AG09319 (cell line): ENCODE results near the gene RAB3IL1.

Experiments used
- DNase-seq: peaks from one replicate; pipeline ENCODE4 v3.0.0-alpha.2; 2010; ENCODE audit warnings: low read depth; ENCODE audit errors: extremely low read depth
- TF ChIP-seq, protein P1 (sequence below): IDR thresholded peaks from 2 replicates; pipeline ENCODE4 v1.5.1; 2011; ENCODE audit warnings: low read depth, mild to moderate bottlenecking, inconsistent platforms, low read length, moderate library complexity

RAB3IL1 gene

DNA sequence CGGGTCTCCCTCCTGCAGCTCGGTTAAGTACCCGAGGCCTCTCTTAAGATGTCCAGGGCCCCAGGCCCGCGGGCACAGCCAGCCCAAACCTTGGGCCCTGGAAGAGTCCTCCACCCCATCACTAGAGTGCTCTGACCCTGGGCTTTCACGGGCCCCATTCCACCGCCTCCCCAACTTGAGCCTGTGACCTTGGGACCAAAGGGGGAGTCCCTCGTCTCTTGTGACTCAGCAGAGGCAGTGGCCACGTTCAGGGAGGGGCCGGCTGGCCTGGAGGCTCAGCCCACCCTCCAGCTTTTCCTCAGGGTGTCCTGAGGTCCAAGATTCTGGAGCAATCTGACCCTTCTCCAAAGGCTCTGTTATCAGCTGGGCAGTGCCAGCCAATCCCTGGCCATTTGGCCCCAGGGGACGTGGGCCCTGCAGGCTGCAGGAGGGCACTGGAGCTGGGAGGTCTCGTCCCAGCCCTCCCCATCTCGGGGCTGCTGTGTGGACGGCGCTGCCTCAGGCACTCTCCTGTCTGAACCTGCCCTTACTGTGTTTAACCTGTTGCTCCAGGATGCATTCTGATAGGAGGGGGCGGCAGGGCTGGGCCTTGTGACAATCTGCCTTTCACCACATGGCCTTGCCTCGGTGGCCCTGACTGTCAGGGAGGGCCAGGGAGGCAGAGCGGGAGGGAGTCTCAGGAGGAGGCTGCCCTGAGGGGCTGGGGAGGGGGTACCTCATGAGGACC is 51.0 kb downstream of the RAB3IL1 start:
- DNase-seq = no peak
- TF ChIP-seq, protein P1, sequence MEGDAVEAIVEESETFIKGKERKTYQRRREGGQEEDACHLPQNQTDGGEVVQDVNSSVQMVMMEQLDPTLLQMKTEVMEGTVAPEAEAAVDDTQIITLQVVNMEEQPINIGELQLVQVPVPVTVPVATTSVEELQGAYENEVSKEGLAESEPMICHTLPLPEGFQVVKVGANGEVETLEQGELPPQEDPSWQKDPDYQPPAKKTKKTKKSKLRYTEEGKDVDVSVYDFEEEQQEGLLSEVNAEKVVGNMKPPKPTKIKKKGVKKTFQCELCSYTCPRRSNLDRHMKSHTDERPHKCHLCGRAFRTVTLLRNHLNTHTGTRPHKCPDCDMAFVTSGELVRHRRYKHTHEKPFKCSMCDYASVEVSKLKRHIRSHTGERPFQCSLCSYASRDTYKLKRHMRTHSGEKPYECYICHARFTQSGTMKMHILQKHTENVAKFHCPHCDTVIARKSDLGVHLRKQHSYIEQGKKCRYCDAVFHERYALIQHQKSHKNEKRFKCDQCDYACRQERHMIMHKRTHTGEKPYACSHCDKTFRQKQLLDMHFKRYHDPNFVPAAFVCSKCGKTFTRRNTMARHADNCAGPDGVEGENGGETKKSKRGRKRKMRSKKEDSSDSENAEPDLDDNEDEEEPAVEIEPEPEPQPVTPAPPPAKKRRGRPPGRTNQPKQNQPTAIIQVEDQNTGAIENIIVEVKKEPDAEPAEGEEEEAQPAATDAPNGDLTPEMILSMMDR = no peak

DNA sequence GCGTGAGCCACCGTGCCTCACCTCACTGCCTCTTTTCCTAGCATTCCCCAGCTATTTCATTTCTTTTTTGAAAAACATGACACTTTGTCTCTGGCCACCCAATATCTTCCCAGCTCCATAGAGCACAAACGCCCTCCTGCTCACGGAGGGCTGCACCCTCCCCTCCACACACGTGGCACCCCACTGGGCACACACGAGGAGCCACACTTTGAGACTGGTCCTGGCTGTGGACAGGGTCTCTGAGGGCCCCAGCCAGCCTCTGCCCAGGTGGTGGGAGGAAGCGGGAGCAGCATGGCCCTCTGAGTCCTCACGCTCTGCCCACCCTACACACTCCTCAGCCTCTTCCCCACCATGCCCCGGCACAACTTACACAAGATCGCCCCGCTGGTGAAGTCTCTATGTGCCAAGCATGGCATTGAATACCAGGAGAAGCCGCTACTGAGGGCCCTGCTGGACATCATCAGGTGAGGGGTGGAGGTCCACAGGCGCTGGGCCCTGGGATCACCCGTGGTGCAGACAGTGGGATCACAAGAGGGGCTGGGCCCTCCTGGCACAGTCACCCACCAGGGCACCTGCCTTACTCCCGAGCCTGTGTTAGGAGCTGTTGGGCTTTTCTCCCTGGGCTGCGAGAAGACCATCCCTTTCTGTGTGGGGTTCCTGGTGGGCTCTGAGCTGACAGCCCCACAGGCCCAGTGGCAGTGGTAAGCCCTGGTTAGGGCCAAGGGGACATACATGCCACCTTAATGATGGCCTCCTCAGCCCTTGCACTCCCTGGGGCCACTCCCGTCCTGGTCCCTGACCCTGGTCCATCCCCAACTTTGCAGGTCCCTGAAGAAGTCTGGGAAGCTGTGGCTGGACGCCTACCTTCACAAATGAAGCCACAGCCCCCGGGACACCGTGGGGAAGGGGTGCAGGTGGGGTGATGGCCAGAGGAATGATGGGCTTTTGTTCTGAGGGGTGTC is 52.3 kb downstream of the RAB3IL1 start:
- no peak for DNase-seq
- TF ChIP-seq, protein P1 = no peak

DNA sequence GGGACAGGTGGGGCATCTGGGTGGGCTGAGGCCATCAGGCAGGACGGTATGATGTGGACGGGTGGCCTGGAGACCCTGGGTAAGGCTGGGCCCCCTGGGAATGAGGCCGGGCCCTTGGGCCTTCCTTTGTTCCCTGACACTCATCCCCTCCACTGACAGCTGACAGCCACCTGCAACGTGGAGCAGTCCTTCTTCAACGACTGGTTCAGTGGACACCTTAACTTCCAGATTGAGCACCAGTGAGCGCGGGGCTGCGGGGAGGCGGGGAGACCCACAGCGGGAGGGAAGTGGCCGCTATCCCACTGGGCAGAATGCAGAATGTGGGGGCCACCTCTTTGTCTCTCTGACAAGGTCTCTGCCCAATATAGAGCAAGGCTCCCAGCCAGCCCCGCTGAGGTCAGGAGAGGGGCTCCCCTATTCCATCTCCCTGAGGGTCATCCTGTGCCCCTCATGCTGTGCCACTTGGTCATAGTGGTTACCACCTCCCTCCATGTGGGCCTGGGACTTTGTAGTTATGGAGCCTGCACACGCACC is 53.8 kb downstream of the RAB3IL1 start:
- TF ChIP-seq, protein P1 = no peak
- DNase-seq = no peak

DNA sequence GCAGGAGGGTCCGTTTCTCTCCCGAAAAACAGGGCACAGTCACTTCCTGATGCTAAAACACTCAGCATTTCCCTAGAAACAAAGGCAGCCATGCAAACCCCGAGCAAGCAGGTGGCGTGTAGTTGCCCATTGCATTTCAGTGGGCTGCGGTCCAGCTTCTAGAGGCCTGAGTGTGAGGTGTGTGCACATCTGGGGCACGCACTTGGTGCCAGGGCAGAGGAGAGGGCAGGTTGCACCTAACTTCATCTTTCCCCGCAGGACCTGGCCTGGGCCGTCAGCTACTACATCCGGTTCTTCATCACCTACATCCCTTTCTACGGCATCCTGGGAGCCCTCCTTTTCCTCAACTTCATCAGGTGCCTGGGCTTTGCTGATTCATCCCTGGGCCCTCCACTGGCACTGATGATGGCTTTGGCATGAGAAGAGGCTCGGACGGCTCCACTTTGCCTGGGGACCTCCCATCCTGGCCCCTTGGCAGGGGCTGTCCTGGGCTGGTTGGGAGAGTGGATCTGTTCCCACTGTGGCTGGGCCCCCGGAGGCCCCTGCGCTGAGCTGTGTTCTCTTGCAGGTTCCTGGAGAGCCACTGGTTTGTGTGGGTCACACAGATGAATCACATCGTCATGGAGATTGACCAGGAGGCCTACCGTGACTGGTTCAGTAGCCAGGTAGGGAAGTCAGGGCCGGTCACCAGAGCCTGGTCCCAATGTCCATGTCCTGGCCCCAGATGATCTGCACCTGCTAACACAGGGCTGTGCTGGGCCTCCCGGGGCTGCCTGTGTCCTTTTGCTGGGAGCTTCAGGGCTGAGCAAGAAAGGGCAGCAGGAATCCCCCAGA is 54.4 kb downstream of the RAB3IL1 start:
- DNase-seq = no peak
- TF ChIP-seq, protein P1 = no peak

DNA sequence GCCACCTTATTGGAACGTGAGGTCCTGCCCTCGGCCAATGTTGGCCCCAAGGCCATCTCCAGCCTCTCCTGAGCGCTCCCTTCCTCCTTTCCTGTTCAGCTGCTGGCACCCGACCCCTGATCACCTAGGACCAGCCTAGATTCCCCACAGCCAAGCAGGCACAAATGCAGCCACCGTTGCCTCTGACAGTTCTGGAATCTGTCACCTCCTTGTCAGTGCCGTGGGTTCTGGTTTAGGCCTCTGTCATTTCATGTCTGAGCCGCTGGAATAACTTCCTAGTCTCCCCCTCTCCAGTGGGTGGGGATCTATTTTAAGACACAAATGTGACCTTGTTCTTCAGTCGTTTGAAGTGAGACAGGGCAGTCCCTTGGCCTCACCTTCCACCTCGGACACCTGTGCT is 55.7 kb downstream of the RAB3IL1 start:
- DNase-seq = no peak
- TF ChIP-seq, protein P1 = no peak

DNA sequence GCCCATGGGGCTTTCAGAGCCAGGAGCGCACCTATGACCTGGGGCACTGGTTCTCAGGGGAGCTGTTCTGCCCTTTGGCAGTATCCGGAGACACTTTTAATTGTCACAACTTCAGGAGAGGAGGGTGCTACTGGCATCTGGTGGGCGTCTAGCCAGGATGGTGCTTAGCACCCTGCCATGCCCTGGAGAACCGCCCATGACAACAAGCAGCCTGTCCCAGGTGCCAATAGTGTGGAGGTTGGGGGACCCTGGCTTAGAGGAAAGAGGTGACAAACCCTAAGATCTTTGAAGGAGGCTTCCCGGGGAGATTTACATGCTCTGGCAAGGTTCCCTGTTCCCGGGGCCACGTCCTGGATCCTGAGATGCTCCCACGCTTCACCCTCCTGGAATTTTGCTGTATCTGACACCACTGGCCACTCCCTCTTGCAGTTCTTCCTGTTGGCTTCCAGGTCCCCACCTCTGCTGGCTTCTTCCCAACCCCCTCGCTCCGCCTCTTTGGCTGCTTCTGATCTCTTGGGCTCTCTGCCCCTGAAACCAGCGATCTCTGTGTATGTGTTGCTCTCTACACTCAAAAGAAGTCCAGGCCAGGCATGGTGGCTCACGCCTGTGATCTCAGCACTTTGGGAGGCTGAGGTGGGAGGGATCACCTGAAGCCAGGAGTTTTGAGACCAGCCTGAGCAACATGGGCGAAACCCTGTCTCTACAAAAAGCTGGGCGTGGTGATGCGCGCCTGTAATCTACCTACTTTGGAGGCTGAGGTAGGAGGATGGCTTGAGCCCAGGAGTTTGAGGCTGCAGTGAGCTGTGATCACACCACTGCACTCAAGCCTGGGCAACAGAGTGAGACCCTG is 57.1 kb downstream of the RAB3IL1 start:
- TF ChIP-seq, protein P1 = no peak
- DNase-seq = no peak
